Suppressor macrophage treated with lipopolysaccharide for 1 hour (primary cell): ENCODE data around the gene ADRA2B.
A peak's percentile ranks its signal among the peaks of the same experiment; 100 is the strongest.
"Not testable (repeated sequence)": the region's sequence is repeated elsewhere in the genome, so short reads cannot be mapped to it uniquely, and the experiment has no call there.

Experiments
- DNase-seq, 3 donors: peaks; one replicate each; pipeline ENCODE4 v3.0.0-alpha.2; 2020 to 2022

Gene ADRA2B

GRCh38 chr2:96150007-96150640 lies 33.8 kb upstream of the ADRA2B start:
- DNase-seq, result no peak

GRCh38 chr2:96148410-96149217 lies 32.2 kb upstream of the ADRA2B start:
- peak; percentile 96 to 97 (median 97) for DNase-seq

- DNase-seq, result peak; percentile 38 to 62 (median 62)
Observed at GRCh38 chr2:96147593-96148201, 31.3 kb upstream of the ADRA2B start.

GRCh38 chr2:96146881-96147592 lies 30.7 kb upstream of the ADRA2B start:
- DNase-seq, result no peak

- peak; percentile 97 to 99 (median 99) for DNase-seq
Observed at GRCh38 chr2:96146153-96146880, 29.9 kb upstream of the ADRA2B start.

GRCh38 chr2:96145848-96146152 lies 29.4 kb upstream of the ADRA2B start:
- DNase-seq, result peak; percentile 89 to 94 (median 90)

GRCh38 chr2:96145036-96145847 lies 28.9 kb upstream of the ADRA2B start, which contains the start of gene DUSP2:
Gene DUSP2 (minus strand): TSS chr2:96145440. CDS start chr2:96145354, 86 bp downstream.
- DNase-seq, result peak; percentile 96 to 99 (median 97)

- DNase-seq, result no peak
Observed at GRCh38 chr2:96144481-96145035, 28.2 kb upstream of the ADRA2B start.

GRCh38 chr2:96143848-96144480 lies 27.6 kb upstream of the ADRA2B start:
- DNase-seq, result no peak

- DNase-seq, result no peak
Observed at GRCh38 chr2:96143231-96143847, 27.0 kb upstream of the ADRA2B start.

GRCh38 chr2:96142217-96143113 lies 26.1 kb upstream of the ADRA2B start:
- peak in 2 of 3 donors; percentile 49 to 61 for DNase-seq

GRCh38 chr2:96141624-96141967 lies 25.2 kb upstream of the ADRA2B start:
- DNase-seq, result not testable (repeated sequence)

- peak in 1 of 3 donors; percentile 32 for DNase-seq
Observed at GRCh38 chr2:96140941-96141623, 24.7 kb upstream of the ADRA2B start.

- peak; percentile 14 to 30 (median 28) for DNase-seq
Observed at GRCh38 chr2:96139181-96139758, 22.9 kb upstream of the ADRA2B start.

GRCh38 chr2:96138179-96139145 lies 22.1 kb upstream of the ADRA2B start, which contains the start of gene ASTL:
Gene ASTL (minus strand): TSS chr2:96138502. CDS start chr2:96138436, 66 bp downstream.
- peak; percentile 52 to 61 (median 60) for DNase-seq

- DNase-seq, result no peak
Observed at GRCh38 chr2:96137321-96138178, 21.2 kb upstream of the ADRA2B start.
